MM.1S (cell line): Measurements from ENCODE around the gene CCDC159.

Experiments
- DNase-seq: peaks from one replicate; pipeline ENCODE4 v3.0.0-alpha.2; 2015
- H2AFZ ChIP-seq: fragments of 300-600 bp; sonication (generic); 2 replicates; pipeline ENCODE4 v1.6.0; 2016; ENCODE audit warnings: antibody characterized with exemption, low read length
- H3F3A ChIP-seq: fragments of 300-600 bp; sonication (generic); 2 replicates; pipeline ENCODE4 v1.6.1; 2016; ENCODE audit warnings: mild to moderate bottlenecking, antibody characterized with exemption, low read length, moderate library complexity, mixed read lengths; ENCODE audit not compliant: insufficient read depth
- H3K27ac ChIP-seq: fragments of 300-600 bp; sonication (generic); 2 replicates; pipeline ENCODE4 v1.5.1; 2016; ENCODE audit warnings: mild to moderate bottlenecking, low read length
- H3K27me3 ChIP-seq: fragments of 300-600 bp; sonication (generic); replicated peaks from 2 replicates; pipeline ENCODE4 v1.6.0; 2016; ENCODE audit warnings: low read length; ENCODE audit not compliant: insufficient read depth
- H3K36me3 ChIP-seq: fragments of 300-600 bp; sonication (generic); replicated peaks from 2 replicates; pipeline ENCODE4 v1.6.1; 2016; ENCODE audit warnings: mild to moderate bottlenecking, low read length, mixed read lengths; ENCODE audit not compliant: insufficient read depth
- H3K4me1 ChIP-seq: fragments of 300-600 bp; sonication (generic); 2 replicates; pipeline ENCODE4 v1.6.1; 2016; ENCODE audit warnings: low read length, mixed read lengths
- H3K4me2 ChIP-seq: fragments of 300-600 bp; sonication (generic); 2 replicates; pipeline ENCODE4 v1.6.0; 2016; ENCODE audit warnings: low read depth, low read length
- H3K4me3 ChIP-seq: fragments of 300-600 bp; sonication (generic); 2 replicates; pipeline ENCODE4 v1.5.1; 2016; ENCODE audit warnings: low read length, mixed read lengths
- H3K79me2 ChIP-seq: fragments of 300-600 bp; sonication (generic); 2 replicates; pipeline ENCODE4 v1.6.1; 2016; ENCODE audit warnings: mixed run types, low read length, mixed read lengths
- H3K9ac ChIP-seq: fragments of 300-600 bp; sonication (generic); 2 replicates; pipeline ENCODE4 v1.6.1; 2016; ENCODE audit warnings: low read length, mixed read lengths
- H3K9me2 ChIP-seq: fragments of 300-600 bp; sonication (generic); replicated peaks from 2 replicates; pipeline ENCODE4 v1.6.1; 2016; ENCODE audit warnings: mild to moderate bottlenecking, low read length, mixed read lengths; ENCODE audit not compliant: insufficient read depth
- H3K9me3 ChIP-seq: fragments of 300-600 bp; sonication (generic); replicated peaks from 2 replicates; pipeline ENCODE4 v1.6.1; 2016; ENCODE audit warnings: mild to moderate bottlenecking, low read length, mixed read lengths; ENCODE audit not compliant: insufficient read depth
- H4K20me1 ChIP-seq: fragments of 300-600 bp; sonication (generic); 2 replicates; pipeline ENCODE4 v1.6.1; 2016; ENCODE audit warnings: mild to moderate bottlenecking, low read length, moderate library complexity, mixed read lengths; ENCODE audit not compliant: insufficient read depth
- CTCF ChIP-seq: fragments of 300-600 bp; sonication (generic); IDR thresholded peaks from 2 replicates; pipeline ENCODE4 v1.5.1; 2016; ENCODE audit warnings: antibody characterized with exemption, low read length, mixed read lengths
- EZH2 ChIP-seq: fragments of 300-600 bp; sonication (generic); optimal IDR thresholded peaks from 2 replicates; pipeline ENCODE3; 2017; ENCODE audit warnings: low read depth, mild to moderate bottlenecking, antibody characterized with exemption, low read length, mixed read lengths
- EZH2phosphoT487 ChIP-seq: fragments of 300-600 bp; sonication (generic); IDR thresholded peaks from 2 replicates; pipeline ENCODE4 v1.6.1; 2018; ENCODE audit warnings: antibody characterized with exemption, low read length

Gene CCDC159

GRCh38 chr19:11365557-11366117, 19.3 kb downstream of the CCDC159 start:
- Histone ChIP-seq H2AFZ (no peak overlapping the region), H4K20me1 (no peaks in the 10 kb centered on the region), H3F3A (no peaks in the 10 kb centered on the region), H3K79me2 (no peaks in the 10 kb centered on the region), H3K27me3 (no peaks in the 10 kb centered on the region), H3K9me2 (no peaks in the 10 kb centered on the region), H3K4me1 (no peaks in the 10 kb centered on the region), H3K4me2 (no peak overlapping the region), H3K4me3 (no peak overlapping the region), H3K27ac (no peak overlapping the region), H3K36me3 (no peaks in the 10 kb centered on the region), H3K9ac (no peak overlapping the region), H3K9me3 (no peaks in the 10 kb centered on the region)
- TF ChIP-seq CTCF (no peak), EZH2phosphoT487 (no peak), EZH2 (no peak)
- no peak for DNase-seq

- Histone ChIP-seq H3K9me2 (no peaks in the 10 kb centered on the region), H3K36me3 (no peaks in the 10 kb centered on the region), H4K20me1 (no peaks in the 10 kb centered on the region), H3K27me3 (no peaks in the 10 kb centered on the region), H2AFZ (no peak overlapping the region), H3F3A (no peaks in the 10 kb centered on the region), H3K9me3 (no peaks in the 10 kb centered on the region), H3K4me3 (no peak overlapping the region), H3K9ac (no peak overlapping the region), H3K27ac (no peak overlapping the region), H3K4me2 (no peak overlapping the region), H3K4me1 (no peaks in the 10 kb centered on the region), H3K79me2 (no peaks in the 10 kb centered on the region)
- TF ChIP-seq EZH2 (no peak), EZH2phosphoT487 (no peak), CTCF (no peak)
- DNase-seq: no peak
These were observed 21.2 kb downstream of the CCDC159 start for GRCh38 chr19:11367528-11367927.

- Histone ChIP-seq H4K20me1 (no peaks in the 10 kb centered on the region), H3K79me2 (peaks cover 8% of the 10 kb centered on the region), H3K36me3 (no peaks in the 10 kb centered on the region), H3K27me3 (no peaks in the 10 kb centered on the region), H3K4me2 (no peak overlapping the region), H3K4me3 (no peak overlapping the region), H3F3A (no peaks in the 10 kb centered on the region), H3K9ac (no peak overlapping the region), H3K9me2 (no peaks in the 10 kb centered on the region), H2AFZ (no peak overlapping the region), H3K27ac (no peak overlapping the region), H3K4me1 (peaks cover 9% of the 10 kb centered on the region), H3K9me3 (no peaks in the 10 kb centered on the region)
- no peak for DNase-seq
- TF ChIP-seq CTCF: no peak
These were observed 24.4 kb downstream of the CCDC159 start for GRCh38 chr19:11370744-11371143.
